Stimulated activated CD4-positive, alpha-beta T cell treated with anti-CD3 and anti-CD28 coated beads, Interleukin-1b, Interleukin-23, amount 100 ng/mL, for 48 hours (primary cell): Measurements from ENCODE around the gene DDAH2.

Experiments used
- DNase-seq: peaks from one replicate; pipeline ENCODE4 v3.0.0-alpha.2; 2020

DDAH2 gene

DNA sequence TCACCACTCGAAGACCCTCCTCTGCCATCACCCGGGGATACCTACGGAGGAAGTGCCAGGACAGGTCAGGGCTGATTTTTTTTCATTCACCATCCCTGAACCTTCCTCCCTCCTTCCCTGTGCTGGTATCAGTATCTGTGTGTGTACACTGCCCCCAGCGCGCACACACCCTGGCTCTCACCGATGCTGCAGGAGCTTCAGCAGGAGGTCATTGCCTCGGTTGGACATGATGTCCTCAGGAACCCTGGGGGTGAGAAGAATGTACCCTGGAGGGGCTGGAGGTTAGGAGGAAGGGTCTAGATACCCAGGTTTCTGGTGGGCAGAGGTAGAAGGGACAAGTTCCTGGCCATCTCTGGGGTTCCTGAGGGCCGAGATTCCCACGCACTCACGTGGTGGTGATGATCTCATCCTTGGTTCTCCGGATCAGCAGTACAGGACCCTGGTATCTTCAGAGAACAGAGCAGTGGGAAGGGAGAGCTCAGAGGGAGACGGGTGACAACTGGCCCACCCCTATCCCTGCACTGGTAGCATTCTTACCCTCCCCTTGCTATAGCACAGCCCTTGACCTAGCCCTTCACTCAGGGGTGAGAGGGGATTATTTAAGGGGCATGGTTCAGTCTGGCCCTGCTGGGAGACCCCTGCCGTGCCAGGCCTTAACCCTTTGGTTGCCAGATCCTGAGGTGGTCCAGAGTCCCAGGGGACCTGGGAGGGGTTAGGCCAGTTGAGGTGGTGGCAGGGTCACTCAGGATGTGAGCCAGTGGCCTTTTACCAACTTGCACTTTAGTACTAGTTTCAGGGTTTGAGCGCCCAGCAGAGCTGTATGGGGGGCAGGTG lies 41.0 kb downstream of the DDAH2 start:
- no peak for DNase-seq

DNA sequence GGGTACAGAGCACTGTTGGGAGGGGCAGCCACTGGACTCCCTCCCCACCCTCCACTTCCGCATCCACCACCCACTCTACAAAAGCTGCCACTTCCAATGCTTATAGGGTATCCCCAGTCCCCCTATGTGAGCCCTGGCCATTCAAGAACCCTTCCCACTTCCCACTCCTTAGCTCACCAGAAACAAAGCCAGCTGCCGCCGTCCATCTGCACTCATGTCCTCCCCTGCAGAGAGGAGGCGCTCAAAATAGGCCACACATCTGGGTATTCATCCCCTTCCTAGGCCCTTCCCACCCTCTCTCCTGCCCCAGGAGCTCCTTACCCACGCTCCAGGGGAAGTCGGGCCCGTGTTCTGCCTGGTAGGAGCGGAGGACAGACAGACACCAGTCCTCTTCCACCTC lies 41.8 kb downstream of the DDAH2 start:
- DNase-seq, result no peak

DNA sequence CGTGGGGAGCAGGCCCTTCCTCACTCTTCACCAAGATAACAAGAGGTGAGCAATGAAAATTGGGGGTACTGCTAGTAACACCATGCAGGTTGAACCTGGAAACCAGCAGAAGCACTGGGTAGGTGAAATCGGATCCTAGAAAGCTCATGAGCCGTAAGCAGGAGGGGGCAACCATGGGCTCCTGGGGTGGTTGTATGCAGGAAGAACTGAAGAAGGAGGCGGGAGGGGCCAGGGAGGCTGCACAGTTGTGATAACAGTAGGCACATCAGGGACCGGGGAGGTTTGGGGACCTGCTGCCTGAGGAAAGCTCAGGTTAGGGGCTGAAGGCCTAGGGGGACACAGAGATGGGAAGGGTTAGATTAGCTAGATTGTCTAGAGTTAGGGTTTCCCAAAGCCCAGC lies 42.6 kb downstream of the DDAH2 start:
- DNase-seq, result no peak

- no peak for DNase-seq
These were observed 45.5 kb downstream of the DDAH2 start for GRCh38 chr6:31683591-31683990.

DNA sequence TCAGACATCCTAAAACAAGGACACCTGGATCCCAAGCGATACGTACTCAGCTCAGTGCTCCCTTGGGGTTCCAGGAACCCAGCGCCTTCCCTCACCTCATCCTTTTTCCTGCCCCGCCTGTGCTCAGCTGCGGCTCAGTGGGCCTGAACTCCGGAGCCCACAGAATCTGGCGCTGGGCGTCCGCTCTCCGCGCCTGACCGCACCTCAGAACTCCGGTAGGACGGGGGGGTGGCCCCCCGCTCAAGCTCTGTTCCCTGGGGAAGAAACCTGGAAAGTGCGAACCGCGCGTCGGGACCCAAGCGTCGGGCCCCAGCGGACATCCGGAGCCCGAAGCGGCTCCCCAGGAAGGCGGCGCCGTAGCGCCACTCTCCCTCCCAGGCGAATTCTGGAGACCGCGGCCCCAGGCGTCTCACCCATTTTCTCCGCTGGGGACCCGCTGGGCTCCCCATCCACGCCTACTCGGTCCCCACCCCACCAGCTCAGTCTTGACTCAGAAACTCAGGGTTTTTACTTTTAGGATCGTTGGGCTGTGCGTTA lies 47.9 kb downstream of the DDAH2 start:
- DNase-seq, result peak; percentile 37

- DNase-seq, result peak; percentile 65
These were observed 48.6 kb downstream of the DDAH2 start, which contains the start of gene LY6G5C for GRCh38 chr6:31680226-31681134. LY6G5C (minus strand) TSS chr6:31681067; CDS start chr6:31680373, 694 bp downstream.

GRCh38 chr6:31677955-31678354 lies 51.1 kb downstream of the DDAH2 start:
- no peak for DNase-seq
